GM12878 (cell line): ENCODE data around the gene MYO15B.

Source experiments
- EP300 ChIP-seq, 2 experiments: fragments of 150-350 bp in 1 of 2; IDR thresholded peaks; 2 replicates each; pipeline ENCODE4 v1.6.1; 2011 to 2012; ENCODE audit warnings: low read depth in 2 of 2, low read length in 2 of 2, borderline replicate concordance in 1 of 2, improper control_type of control experiment in 1 of 2, inconsistent platforms in 1 of 2; ENCODE audit not compliant: control insufficient read depth in 1 of 2
- ESRRA ChIP-seq: IDR thresholded peaks from 2 replicates; pipeline ENCODE4 v1.6.1; 2012; ENCODE audit warnings: mild to moderate bottlenecking, low read length, improper control_type of control experiment
- KAT2A ChIP-seq: conservative IDR thresholded peaks from 2 replicates; pipeline ENCODE4 v1.6.1; 2011; ENCODE audit warnings: low read depth, low read length; ENCODE audit not compliant: control insufficient read depth
- POLR2A ChIP-seq: IDR thresholded peaks from 2 replicates; pipeline ENCODE4 v1.6.1; 2011; ENCODE audit warnings: low read depth, mild to moderate bottlenecking, low read length
- RAD21 ChIP-seq: IDR thresholded peaks from 2 replicates; pipeline ENCODE4 v1.6.1; 2011; ENCODE audit warnings: mild to moderate bottlenecking, low read depth, low read length, moderate library complexity; ENCODE audit not compliant: insufficient read depth
- ZZZ3 ChIP-seq: IDR thresholded peaks from 2 replicates; pipeline ENCODE4 v1.6.1; 2011; ENCODE audit warnings: low read depth; ENCODE audit not compliant: control insufficient read depth, insufficient read length
- TF ChIP-seq, protein P1 (sequence below): fragments of 450-650 bp; IDR thresholded peaks from 2 replicates; pipeline ENCODE4 v1.6.1; 2016; ENCODE audit warnings: mild to moderate bottlenecking
- TF ChIP-seq, protein P2 (sequence below): IDR thresholded peaks from 2 replicates; pipeline ENCODE4 v1.6.1; 2012; ENCODE audit warnings: mild to moderate bottlenecking, low read depth, low read length
- TF ChIP-seq, protein P3 (sequence below), 3 experiments: IDR thresholded peaks in 2 of 3; conservative IDR thresholded peaks in 1 of 3; 2 replicates each; pipeline ENCODE4 v1.5.1; 2011; ENCODE audit warnings: low read depth in 3 of 3, low read length in 3 of 3, mild to moderate bottlenecking in 3 of 3, control low read depth in 2 of 3, moderate library complexity in 2 of 3, inconsistent platforms in 1 of 3, mixed read lengths in 1 of 3; ENCODE audit not compliant: control insufficient read depth in 2 of 3, insufficient read depth in 1 of 3; ENCODE audit errors: extremely low read depth in 1 of 3
- TF ChIP-seq, protein P4 (sequence below): fragments of 450-650 bp; IDR thresholded peaks from 2 replicates; pipeline ENCODE4 v1.6.1; 2017; ENCODE audit warnings: mild to moderate bottlenecking, low read depth, inconsistent platforms; ENCODE audit not compliant: poor library complexity, severe bottlenecking
- TF ChIP-seq, protein P5 (sequence below): fragments of 450-650 bp; IDR thresholded peaks from 2 replicates; pipeline ENCODE4 v1.6.1; 2018; ENCODE audit warnings: mild to moderate bottlenecking, low read depth, moderate library complexity; ENCODE audit not compliant: partially characterized antibody

DNA sequence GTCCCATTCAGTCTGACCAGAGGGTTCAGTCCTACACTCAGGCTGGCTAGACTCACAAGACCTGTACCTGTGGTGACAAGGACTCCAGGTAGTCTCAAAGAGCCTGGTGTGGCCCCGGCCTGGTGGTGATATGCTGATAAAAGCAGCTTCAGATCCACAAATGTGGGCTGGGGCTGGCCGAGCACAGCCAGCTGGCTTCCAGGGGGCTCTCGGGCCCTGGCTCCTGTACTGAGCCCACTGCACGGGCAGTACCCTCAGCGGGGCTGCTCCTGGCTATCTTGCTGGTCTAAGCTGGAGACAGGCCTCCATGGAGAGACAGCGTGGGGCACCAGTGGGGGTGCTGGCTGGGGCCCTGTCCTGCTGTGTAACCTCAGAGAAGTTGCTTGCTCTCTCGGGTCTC, 50.0 kb downstream of the MYO15B start:
- no peak for TF ChIP-seq ESRRA
- no peak for TF ChIP-seq POLR2A
- TF ChIP-seq, protein P1, sequence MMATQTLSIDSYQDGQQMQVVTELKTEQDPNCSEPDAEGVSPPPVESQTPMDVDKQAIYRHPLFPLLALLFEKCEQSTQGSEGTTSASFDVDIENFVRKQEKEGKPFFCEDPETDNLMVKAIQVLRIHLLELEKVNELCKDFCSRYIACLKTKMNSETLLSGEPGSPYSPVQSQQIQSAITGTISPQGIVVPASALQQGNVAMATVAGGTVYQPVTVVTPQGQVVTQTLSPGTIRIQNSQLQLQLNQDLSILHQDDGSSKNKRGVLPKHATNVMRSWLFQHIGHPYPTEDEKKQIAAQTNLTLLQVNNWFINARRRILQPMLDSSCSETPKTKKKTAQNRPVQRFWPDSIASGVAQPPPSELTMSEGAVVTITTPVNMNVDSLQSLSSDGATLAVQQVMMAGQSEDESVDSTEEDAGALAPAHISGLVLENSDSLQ: no peak
- no peak for TF ChIP-seq KAT2A
- TF ChIP-seq, protein P2, sequence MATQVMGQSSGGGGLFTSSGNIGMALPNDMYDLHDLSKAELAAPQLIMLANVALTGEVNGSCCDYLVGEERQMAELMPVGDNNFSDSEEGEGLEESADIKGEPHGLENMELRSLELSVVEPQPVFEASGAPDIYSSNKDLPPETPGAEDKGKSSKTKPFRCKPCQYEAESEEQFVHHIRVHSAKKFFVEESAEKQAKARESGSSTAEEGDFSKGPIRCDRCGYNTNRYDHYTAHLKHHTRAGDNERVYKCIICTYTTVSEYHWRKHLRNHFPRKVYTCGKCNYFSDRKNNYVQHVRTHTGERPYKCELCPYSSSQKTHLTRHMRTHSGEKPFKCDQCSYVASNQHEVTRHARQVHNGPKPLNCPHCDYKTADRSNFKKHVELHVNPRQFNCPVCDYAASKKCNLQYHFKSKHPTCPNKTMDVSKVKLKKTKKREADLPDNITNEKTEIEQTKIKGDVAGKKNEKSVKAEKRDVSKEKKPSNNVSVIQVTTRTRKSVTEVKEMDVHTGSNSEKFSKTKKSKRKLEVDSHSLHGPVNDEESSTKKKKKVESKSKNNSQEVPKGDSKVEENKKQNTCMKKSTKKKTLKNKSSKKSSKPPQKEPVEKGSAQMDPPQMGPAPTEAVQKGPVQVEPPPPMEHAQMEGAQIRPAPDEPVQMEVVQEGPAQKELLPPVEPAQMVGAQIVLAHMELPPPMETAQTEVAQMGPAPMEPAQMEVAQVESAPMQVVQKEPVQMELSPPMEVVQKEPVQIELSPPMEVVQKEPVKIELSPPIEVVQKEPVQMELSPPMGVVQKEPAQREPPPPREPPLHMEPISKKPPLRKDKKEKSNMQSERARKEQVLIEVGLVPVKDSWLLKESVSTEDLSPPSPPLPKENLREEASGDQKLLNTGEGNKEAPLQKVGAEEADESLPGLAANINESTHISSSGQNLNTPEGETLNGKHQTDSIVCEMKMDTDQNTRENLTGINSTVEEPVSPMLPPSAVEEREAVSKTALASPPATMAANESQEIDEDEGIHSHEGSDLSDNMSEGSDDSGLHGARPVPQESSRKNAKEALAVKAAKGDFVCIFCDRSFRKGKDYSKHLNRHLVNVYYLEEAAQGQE: no peak
- TF ChIP-seq ZZZ3: no peak
- TF ChIP-seq, protein P3, sequence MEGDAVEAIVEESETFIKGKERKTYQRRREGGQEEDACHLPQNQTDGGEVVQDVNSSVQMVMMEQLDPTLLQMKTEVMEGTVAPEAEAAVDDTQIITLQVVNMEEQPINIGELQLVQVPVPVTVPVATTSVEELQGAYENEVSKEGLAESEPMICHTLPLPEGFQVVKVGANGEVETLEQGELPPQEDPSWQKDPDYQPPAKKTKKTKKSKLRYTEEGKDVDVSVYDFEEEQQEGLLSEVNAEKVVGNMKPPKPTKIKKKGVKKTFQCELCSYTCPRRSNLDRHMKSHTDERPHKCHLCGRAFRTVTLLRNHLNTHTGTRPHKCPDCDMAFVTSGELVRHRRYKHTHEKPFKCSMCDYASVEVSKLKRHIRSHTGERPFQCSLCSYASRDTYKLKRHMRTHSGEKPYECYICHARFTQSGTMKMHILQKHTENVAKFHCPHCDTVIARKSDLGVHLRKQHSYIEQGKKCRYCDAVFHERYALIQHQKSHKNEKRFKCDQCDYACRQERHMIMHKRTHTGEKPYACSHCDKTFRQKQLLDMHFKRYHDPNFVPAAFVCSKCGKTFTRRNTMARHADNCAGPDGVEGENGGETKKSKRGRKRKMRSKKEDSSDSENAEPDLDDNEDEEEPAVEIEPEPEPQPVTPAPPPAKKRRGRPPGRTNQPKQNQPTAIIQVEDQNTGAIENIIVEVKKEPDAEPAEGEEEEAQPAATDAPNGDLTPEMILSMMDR (IDR thresholded peaks at IDR 0.05 in 2 of 3, conservative IDR thresholded peaks at IDR 0.05 in 1 of 3; ENCODE audit: control insufficient read depth in 2 of 3, extremely low read depth in 1 of 3, insufficient read depth in 1 of 3, low read depth in 3 of 3, low read length in 3 of 3): no peak
- no peak for TF ChIP-seq RAD21
- TF ChIP-seq, protein P4, sequence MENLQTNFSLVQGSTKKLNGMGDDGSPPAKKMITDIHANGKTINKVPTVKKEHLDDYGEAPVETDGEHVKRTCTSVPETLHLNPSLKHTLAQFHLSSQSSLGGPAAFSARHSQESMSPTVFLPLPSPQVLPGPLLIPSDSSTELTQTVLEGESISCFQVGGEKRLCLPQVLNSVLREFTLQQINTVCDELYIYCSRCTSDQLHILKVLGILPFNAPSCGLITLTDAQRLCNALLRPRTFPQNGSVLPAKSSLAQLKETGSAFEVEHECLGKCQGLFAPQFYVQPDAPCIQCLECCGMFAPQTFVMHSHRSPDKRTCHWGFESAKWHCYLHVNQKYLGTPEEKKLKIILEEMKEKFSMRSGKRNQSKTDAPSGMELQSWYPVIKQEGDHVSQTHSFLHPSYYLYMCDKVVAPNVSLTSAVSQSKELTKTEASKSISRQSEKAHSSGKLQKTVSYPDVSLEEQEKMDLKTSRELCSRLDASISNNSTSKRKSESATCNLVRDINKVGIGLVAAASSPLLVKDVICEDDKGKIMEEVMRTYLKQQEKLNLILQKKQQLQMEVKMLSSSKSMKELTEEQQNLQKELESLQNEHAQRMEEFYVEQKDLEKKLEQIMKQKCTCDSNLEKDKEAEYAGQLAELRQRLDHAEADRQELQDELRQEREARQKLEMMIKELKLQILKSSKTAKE: no peak
- TF ChIP-seq EP300 (IDR thresholded peaks at IDR 0.05; ENCODE audit: borderline replicate concordance in 1 of 2, control insufficient read depth in 1 of 2, low read depth in 2 of 2, low read length in 2 of 2): no peak
- TF ChIP-seq, protein P5, sequence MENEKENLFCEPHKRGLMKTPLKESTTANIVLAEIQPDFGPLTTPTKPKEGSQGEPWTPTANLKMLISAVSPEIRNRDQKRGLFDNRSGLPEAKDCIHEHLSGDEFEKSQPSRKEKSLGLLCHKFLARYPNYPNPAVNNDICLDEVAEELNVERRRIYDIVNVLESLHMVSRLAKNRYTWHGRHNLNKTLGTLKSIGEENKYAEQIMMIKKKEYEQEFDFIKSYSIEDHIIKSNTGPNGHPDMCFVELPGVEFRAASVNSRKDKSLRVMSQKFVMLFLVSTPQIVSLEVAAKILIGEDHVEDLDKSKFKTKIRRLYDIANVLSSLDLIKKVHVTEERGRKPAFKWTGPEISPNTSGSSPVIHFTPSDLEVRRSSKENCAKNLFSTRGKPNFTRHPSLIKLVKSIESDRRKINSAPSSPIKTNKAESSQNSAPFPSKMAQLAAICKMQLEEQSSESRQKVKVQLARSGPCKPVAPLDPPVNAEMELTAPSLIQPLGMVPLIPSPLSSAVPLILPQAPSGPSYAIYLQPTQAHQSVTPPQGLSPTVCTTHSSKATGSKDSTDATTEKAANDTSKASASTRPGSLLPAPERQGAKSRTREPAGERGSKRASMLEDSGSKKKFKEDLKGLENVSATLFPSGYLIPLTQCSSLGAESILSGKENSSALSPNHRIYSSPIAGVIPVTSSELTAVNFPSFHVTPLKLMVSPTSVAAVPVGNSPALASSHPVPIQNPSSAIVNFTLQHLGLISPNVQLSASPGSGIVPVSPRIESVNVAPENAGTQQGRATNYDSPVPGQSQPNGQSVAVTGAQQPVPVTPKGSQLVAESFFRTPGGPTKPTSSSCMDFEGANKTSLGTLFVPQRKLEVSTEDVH: no peak
